ENCODE results near the gene RBMS1.
A peak's percentile ranks its signal among the peaks of the same experiment; 100 is the strongest.

The RBMS1 gene

DNA sequence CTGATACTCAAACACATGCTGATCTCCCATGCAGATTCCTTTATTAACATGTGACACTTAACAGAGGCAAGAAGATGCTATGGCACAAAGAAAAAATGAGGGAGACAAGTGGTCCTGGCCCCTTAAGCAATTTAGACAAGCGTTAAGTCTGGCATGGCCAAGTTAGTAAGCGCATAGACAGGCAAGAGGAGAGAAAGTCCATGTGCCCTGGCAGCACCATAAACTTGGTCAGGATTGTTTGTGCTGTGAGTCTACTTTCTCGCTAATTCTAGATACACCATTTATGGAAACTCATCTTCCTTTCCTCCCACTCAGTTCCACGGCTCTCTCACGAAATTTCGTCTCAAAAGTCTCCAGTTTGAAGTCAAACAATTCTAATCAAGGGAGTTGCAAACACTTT lies 138.9 kb downstream of the RBMS1 start:
- H3K36me3 ChIP-seq (ENCODE audit: insufficient read depth, low read length): peaks cover 26% of the 10 kb centered on the region; the same call in 1 of the 2 replicates
- no peak overlapping the region for H3K4me3 ChIP-seq (ENCODE audit: low read length, poor library complexity, severe bottlenecking)
- H3K4me2 ChIP-seq (ENCODE audit: low read depth, low read length, poor library complexity, severe bottlenecking): no peak overlapping the region
- peaks cover 6% of the 10 kb centered on the region for H3K4me1 ChIP-seq (ENCODE audit: insufficient read depth, low read length, poor library complexity, severe bottlenecking)
- H3K9ac ChIP-seq (ENCODE audit: low read depth, low read length, poor library complexity, severe bottlenecking): no peak overlapping the region
- H3F3A ChIP-seq (ENCODE audit: low read depth): no peaks in the 10 kb centered on the region
- H3K9me2 ChIP-seq (replicated peaks; ENCODE audit: low read depth, low read length): no peaks in the 10 kb centered on the region
- H3K79me2 ChIP-seq (ENCODE audit: insufficient read depth, low read length): peaks cover 88% of the 10 kb centered on the region
- H4K20me1 ChIP-seq (ENCODE audit: insufficient read depth, low read length, poor library complexity, severe bottlenecking): peaks cover 11% of the 10 kb centered on the region
- TF ChIP-seq, protein P1, sequence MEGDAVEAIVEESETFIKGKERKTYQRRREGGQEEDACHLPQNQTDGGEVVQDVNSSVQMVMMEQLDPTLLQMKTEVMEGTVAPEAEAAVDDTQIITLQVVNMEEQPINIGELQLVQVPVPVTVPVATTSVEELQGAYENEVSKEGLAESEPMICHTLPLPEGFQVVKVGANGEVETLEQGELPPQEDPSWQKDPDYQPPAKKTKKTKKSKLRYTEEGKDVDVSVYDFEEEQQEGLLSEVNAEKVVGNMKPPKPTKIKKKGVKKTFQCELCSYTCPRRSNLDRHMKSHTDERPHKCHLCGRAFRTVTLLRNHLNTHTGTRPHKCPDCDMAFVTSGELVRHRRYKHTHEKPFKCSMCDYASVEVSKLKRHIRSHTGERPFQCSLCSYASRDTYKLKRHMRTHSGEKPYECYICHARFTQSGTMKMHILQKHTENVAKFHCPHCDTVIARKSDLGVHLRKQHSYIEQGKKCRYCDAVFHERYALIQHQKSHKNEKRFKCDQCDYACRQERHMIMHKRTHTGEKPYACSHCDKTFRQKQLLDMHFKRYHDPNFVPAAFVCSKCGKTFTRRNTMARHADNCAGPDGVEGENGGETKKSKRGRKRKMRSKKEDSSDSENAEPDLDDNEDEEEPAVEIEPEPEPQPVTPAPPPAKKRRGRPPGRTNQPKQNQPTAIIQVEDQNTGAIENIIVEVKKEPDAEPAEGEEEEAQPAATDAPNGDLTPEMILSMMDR (conservative IDR thresholded peaks at IDR 0.05; ENCODE audit: low read length): no peak
- no peak for TF ChIP-seq EZH2phosphoT487 (IDR thresholded peaks at IDR 0.05; ENCODE audit: borderline replicate concordance)
- H3K27me3 ChIP-seq (ENCODE audit: insufficient read depth, low read length, poor library complexity, severe bottlenecking): no peaks in the 10 kb centered on the region
- H3K9me3 ChIP-seq (ENCODE audit: insufficient read depth, low read depth, low read length): no peaks in the 10 kb centered on the region
- no peak overlapping the region for H2AFZ ChIP-seq (ENCODE audit: low read length)

DNA sequence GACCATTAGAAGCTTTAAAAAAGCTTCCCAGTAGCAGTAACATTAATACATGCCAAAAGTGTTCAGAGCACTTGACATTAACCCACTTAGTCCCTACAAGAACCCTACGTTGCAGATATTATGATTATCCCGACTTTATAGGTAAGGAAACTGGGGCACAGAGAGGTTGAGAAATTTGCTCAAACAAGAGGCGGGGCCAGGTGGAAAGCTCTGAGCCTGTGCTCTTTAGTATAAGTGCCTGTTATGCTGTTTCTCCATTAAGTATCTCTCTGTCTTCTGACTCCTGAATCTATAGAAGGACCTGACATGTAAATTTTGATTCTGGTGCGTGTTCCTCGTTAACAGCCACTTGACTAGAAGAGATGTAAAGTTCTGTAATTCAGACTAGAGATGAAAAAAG lies 139.8 kb downstream of the RBMS1 start:
- H3K36me3 ChIP-seq (ENCODE audit: insufficient read depth, low read length): peaks cover 21% of the 10 kb centered on the region; the same call in 1 of the 2 replicates
- H2AFZ ChIP-seq (ENCODE audit: low read length): no peak overlapping the region
- no peaks in the 10 kb centered on the region for H3K27me3 ChIP-seq (ENCODE audit: insufficient read depth, low read length, poor library complexity, severe bottlenecking)
- H3K9me3 ChIP-seq (ENCODE audit: insufficient read depth, low read depth, low read length): no peaks in the 10 kb centered on the region
- H3K4me2 ChIP-seq (ENCODE audit: low read depth, low read length, poor library complexity, severe bottlenecking): no peak overlapping the region
- no peak overlapping the region for H3K9ac ChIP-seq (ENCODE audit: low read depth, low read length, poor library complexity, severe bottlenecking)
- H3K4me3 ChIP-seq (ENCODE audit: low read length, poor library complexity, severe bottlenecking): no peak overlapping the region
- H3F3A ChIP-seq (ENCODE audit: low read depth): no peaks in the 10 kb centered on the region
- peaks cover 88% of the 10 kb centered on the region for H3K79me2 ChIP-seq (ENCODE audit: insufficient read depth, low read length)
- no peak for TF ChIP-seq EZH2phosphoT487 (IDR thresholded peaks at IDR 0.05; ENCODE audit: borderline replicate concordance)
- TF ChIP-seq, protein P1 (conservative IDR thresholded peaks at IDR 0.05; ENCODE audit: low read length): no peak
- peaks cover 11% of the 10 kb centered on the region for H4K20me1 ChIP-seq (ENCODE audit: insufficient read depth, low read length, poor library complexity, severe bottlenecking)
- H3K9me2 ChIP-seq (replicated peaks; ENCODE audit: low read depth, low read length): no peaks in the 10 kb centered on the region
- H3K4me1 ChIP-seq (ENCODE audit: insufficient read depth, low read length, poor library complexity, severe bottlenecking): peaks cover 6% of the 10 kb centered on the region

GRCh38 chr2:160353166-160353565 lies 140.4 kb downstream of the RBMS1 start:
- Histone ChIP-seq H4K20me1 (ENCODE audit: insufficient read depth, low read length, poor library complexity, severe bottlenecking) (peaks cover 11% of the 10 kb centered on the region), H3K4me2 (ENCODE audit: low read depth, low read length, poor library complexity, severe bottlenecking) (no peak overlapping the region), H2AFZ (ENCODE audit: low read length) (no peak overlapping the region), H3K36me3 (ENCODE audit: insufficient read depth, low read length) (peaks cover 21% of the 10 kb centered on the region; the same call in 1 of the 2 replicates), H3K79me2 (ENCODE audit: insufficient read depth, low read length) (peaks cover 88% of the 10 kb centered on the region), H3K9ac (ENCODE audit: low read depth, low read length, poor library complexity, severe bottlenecking) (no peak overlapping the region), H3K9me2 (replicated peaks; ENCODE audit: low read depth, low read length) (no peaks in the 10 kb centered on the region), H3K4me3 (ENCODE audit: low read length, poor library complexity, severe bottlenecking) (no peak overlapping the region), H3K27me3 (ENCODE audit: insufficient read depth, low read length, poor library complexity, severe bottlenecking) (no peaks in the 10 kb centered on the region), H3F3A (ENCODE audit: low read depth) (no peaks in the 10 kb centered on the region), H3K4me1 (ENCODE audit: insufficient read depth, low read length, poor library complexity, severe bottlenecking) (peaks cover 6% of the 10 kb centered on the region), H3K9me3 (ENCODE audit: insufficient read depth, low read depth, low read length) (no peaks in the 10 kb centered on the region)
- TF ChIP-seq EZH2phosphoT487 (IDR thresholded peaks at IDR 0.05; ENCODE audit: borderline replicate concordance): no peak
- TF ChIP-seq, protein P1 (conservative IDR thresholded peaks at IDR 0.05; ENCODE audit: low read length): peak; percentile 77
